ENCODE data around the gene ACHE.

ACHE gene

GRCh38 chr7:100896732-100897608 is 1.3 kb upstream of the ACHE start:
- no peak for DNase-seq (ENCODE audit: low read depth)

- DNase-seq (ENCODE audit: low read depth): no peak
Observed at GRCh38 chr7:100895956-100896731, 456 bp upstream of the ACHE start.

GRCh38 chr7:100894860-100895700 is 608 bp downstream of the ACHE start:
- DNase-seq (ENCODE audit: low read depth): no peak

GRCh38 chr7:100893910-100894721 is 1.6 kb downstream of the ACHE start:
- no peak for DNase-seq (ENCODE audit: low read depth)

- no peak for DNase-seq (ENCODE audit: low read depth)
Observed at GRCh38 chr7:100893318-100893895, 2.3 kb downstream of the ACHE start.

- DNase-seq (ENCODE audit: low read depth): no peak
Observed at GRCh38 chr7:100892364-100893317, 3.0 kb downstream of the ACHE start.

- no peak for DNase-seq (ENCODE audit: low read depth)
Observed at GRCh38 chr7:100891568-100892247, 4.0 kb downstream of the ACHE start.

GRCh38 chr7:100890653-100891567 is 4.8 kb downstream of the ACHE start:
- DNase-seq (ENCODE audit: low read depth): no peak

- no peak for DNase-seq (ENCODE audit: low read depth)
Observed at GRCh38 chr7:100888988-100889750, 6.5 kb downstream of the ACHE start, which contains the start of gene UFSP1. UFSP1 (minus strand) TSS chr7:100889715; CDS start chr7:100889271, 444 bp downstream.

- DNase-seq (ENCODE audit: low read depth): no peak
Observed at GRCh38 chr7:100888291-100888987, 7.2 kb downstream of the ACHE start.

GRCh38 chr7:100887516-100888290 is 8.0 kb downstream of the ACHE start:
- DNase-seq (ENCODE audit: low read depth): no peak

GRCh38 chr7:100886936-100887515 is 8.7 kb downstream of the ACHE start:
- no peak for DNase-seq (ENCODE audit: low read depth)

- no peak for DNase-seq (ENCODE audit: low read depth)
Observed at GRCh38 chr7:100886142-100886935, 9.3 kb downstream of the ACHE start.

GRCh38 chr7:100885440-100886141 is 10.1 kb downstream of the ACHE start:
- DNase-seq (ENCODE audit: low read depth): no peak
